ENCODE results near the gene NRIP1. TPM values are rescaled to one million over a fixed set of nuclear protein-coding genes. Genes with fewer than 3 reads are reported as not detected.

NRIP1 gene
- total RNA-seq, 1 donor from 2014 or later = 81.1 TPM

GRCh38 chr21:15018382-15018781 is 46.4 kb downstream of the NRIP1 start:
- no peak for DNase-seq (ENCODE audit: low read depth)
- TF ChIP-seq, protein P1, sequence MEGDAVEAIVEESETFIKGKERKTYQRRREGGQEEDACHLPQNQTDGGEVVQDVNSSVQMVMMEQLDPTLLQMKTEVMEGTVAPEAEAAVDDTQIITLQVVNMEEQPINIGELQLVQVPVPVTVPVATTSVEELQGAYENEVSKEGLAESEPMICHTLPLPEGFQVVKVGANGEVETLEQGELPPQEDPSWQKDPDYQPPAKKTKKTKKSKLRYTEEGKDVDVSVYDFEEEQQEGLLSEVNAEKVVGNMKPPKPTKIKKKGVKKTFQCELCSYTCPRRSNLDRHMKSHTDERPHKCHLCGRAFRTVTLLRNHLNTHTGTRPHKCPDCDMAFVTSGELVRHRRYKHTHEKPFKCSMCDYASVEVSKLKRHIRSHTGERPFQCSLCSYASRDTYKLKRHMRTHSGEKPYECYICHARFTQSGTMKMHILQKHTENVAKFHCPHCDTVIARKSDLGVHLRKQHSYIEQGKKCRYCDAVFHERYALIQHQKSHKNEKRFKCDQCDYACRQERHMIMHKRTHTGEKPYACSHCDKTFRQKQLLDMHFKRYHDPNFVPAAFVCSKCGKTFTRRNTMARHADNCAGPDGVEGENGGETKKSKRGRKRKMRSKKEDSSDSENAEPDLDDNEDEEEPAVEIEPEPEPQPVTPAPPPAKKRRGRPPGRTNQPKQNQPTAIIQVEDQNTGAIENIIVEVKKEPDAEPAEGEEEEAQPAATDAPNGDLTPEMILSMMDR (conservative IDR thresholded peaks at IDR 0.05; ENCODE audit: low read depth, low read length) = no peak

GRCh38 chr21:15015622-15016471 is 49.0 kb downstream of the NRIP1 start:
- TF ChIP-seq, protein P1 (conservative IDR thresholded peaks at IDR 0.05; ENCODE audit: low read depth, low read length) = no peak
- DNase-seq (ENCODE audit: low read depth) = no peak
- H3K4me3 ChIP-seq (ENCODE audit: low read depth, low read length) = no peak overlapping the region

More at GRCh38 chr21:15018382-15018781, 46.4 kb downstream of the NRIP1 start:
- H3K4me3 ChIP-seq (ENCODE audit: low read depth, low read length) = no peak overlapping the region

DNA sequence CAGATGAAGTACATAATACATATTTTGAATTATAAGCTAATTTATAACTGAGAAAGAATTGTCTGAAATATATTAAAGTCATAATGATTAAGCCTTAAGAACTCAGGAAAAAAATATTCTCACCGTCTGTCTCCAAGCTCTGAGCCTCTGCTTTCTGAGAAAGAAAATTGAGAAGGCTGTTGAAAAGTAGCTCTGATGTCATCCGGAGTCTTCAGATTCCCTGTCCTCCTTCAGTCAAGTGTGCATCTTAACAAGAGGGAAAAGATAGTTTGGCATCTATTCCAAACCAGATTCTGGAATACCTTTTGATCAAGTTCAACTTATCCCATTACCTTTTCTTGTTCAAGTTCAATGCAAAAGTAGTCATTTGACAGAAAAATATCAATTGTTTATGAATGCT is 50.6 kb downstream of the NRIP1 start:
- TF ChIP-seq, protein P1 (conservative IDR thresholded peaks at IDR 0.05; ENCODE audit: low read depth, low read length) = no peak
- DNase-seq (ENCODE audit: low read depth) = no peak

GRCh38 chr21:15011967-15012366 is 52.8 kb downstream of the NRIP1 start:
- DNase-seq (ENCODE audit: low read depth) = no peak
- TF ChIP-seq, protein P1 (conservative IDR thresholded peaks at IDR 0.05; ENCODE audit: low read depth, low read length) = no peak
- no peak overlapping the region for H3K4me3 ChIP-seq (ENCODE audit: low read depth, low read length)

More for the DNA sequence above, 50.6 kb downstream of the NRIP1 start:
- H3K4me3 ChIP-seq (ENCODE audit: low read depth, low read length) = no peak overlapping the region

DNA sequence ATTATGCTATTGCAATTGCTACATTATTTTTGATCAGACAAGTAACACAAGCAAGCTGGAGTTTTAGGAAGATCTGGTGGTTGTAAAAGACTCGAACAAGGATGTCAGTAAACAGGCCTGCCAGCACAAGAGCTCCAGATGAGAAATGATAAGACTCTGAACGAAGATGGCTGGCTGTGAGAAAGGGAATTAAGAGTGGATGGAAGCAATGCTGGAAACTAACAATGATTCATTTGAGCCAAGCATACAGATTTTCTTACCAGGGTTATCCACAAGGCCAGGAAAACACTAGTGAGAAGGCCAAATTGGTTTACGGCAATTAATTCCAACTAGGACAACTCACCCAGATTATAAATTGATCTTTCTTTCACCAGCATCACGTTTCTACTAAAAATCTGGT is 54.2 kb downstream of the NRIP1 start:
- DNase-seq (ENCODE audit: low read depth) = no peak
- H3K4me3 ChIP-seq (ENCODE audit: low read depth, low read length) = no peak overlapping the region
- TF ChIP-seq, protein P1 (conservative IDR thresholded peaks at IDR 0.05; ENCODE audit: low read depth, low read length) = no peak

DNA sequence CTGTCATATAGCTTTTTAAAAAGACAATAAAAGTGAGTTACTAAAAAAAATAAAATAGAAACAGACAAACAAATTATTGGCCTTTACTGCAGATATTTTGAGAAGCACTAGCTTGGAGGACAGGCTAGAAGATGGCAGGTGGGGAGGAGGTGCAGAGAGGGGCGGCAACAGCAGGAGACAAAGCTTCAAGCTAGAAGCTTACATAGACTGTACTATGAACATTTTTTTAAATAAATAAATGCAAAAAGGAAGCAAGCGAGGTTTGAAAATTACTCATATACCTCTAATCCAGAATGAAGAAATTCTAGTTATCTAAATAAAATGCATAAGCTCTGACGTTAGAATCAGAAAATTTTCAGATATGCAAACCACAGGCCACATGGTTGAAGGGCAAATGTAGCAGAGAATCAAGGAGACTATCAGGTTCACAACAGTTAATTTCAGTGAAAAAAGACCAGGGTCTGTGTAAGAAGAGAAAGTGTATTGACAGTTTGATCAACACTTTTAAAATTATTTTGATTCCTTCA is 54.9 kb downstream of the NRIP1 start:
- TF ChIP-seq, protein P1 (conservative IDR thresholded peaks at IDR 0.05; ENCODE audit: low read depth, low read length) = no peak
- no peak for DNase-seq (ENCODE audit: low read depth)
- H3K4me3 ChIP-seq (ENCODE audit: low read depth, low read length) = no peak overlapping the region

Data from epithelial cell of proximal tubule (primary cell).